Lower leg skin (tissue), 3 donors: ENCODE measurements around the gene OR2W3.

ENCODE experiments used
- CTCF ChIP-seq, 3 donors: fragments of 450-650 bp; IDR thresholded peaks; one replicate each; pipeline ENCODE4 v1.5.1; 2016; ENCODE audit warnings: antibody characterized with exemption in 3 of 3, mild to moderate bottlenecking in 3 of 3, moderate library complexity in 2 of 3
- POLR2A ChIP-seq, 2 donors: fragments of 450-650 bp; IDR thresholded peaks; one replicate each; pipeline ENCODE4 v1.6.1; 2016 to 2017; ENCODE audit warnings: antibody characterized with exemption in 2 of 2, mild to moderate bottlenecking in 1 of 2, moderate library complexity in 1 of 2

GRCh38 chr1:247905181-247905580 lies 9.8 kb downstream of the OR2W3 start:
- TF ChIP-seq CTCF (IDR thresholded peaks at IDR 0.05) (no peak), POLR2A (IDR thresholded peaks at IDR 0.05) (no peak)
